ENCODE measurements around the gene FBXW4. TPM values are rescaled to one million over a fixed set of nuclear protein-coding genes. Genes with fewer than 3 reads are reported as not detected.

FBXW4 gene
- total and polyA plus RNA-seq, 2 donors (not counting 1 experiment from before 2014, with no cell fraction given) = 32.7 to 60.8 TPM

DNA sequence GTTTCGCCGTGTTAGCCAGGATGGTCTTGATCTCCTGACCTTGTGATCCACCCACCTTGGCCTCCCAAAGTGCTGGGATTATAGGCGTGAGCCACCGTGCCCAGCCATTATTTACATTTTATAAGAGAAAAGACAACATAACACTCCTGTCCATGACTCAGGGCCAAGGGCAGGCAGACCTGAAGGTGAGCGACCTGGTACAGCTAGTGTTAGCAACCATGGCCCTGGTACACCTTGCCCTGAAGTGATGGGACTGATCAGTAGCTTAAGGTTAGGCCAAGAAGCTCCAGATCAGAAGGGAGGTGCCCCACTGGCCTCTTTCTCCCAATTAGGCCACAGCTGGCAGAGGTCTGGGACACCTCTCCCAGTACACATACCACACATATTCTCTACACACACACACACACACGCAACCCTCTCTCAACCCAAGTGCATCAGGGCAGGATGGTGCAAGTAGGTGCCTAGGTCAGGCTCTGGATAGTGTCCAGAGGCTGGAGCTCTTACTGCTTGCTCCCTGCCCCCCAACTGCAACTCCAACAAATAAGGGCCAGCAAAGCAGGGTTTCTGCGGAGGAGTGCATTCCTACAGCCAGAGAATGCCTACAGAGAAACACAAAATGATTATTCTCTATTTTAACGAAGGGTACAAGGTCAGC, 63.0 kb downstream of the FBXW4 start:
- no peaks in the 10 kb centered on the region for H3K36me3 ChIP-seq (ENCODE audit: control insufficient read depth, insufficient read depth, low read length)
- no peaks in the 10 kb centered on the region for H3K4me1 ChIP-seq (ENCODE audit: control insufficient read depth, extremely low read depth, insufficient read depth, low read length)
- H4K20me1 ChIP-seq (ENCODE audit: control insufficient read depth, extremely low read depth, insufficient read depth, low read length) = no peaks in the 10 kb centered on the region
- H3K27me3 ChIP-seq (ENCODE audit: control insufficient read depth, insufficient read depth, low read length) = no peaks in the 10 kb centered on the region
- TF ChIP-seq CTCF (conservative IDR thresholded peaks at IDR 0.05 in 1 of 2, IDR thresholded peaks at IDR 0.05 in 1 of 2; ENCODE audit: low read depth in 1 of 2, low read length in 2 of 2) (no peak), EZH2 (IDR thresholded peaks at IDR 0.05; ENCODE audit: low read length, missing control alignments) (no peak)
- DNase-seq (ENCODE audit: low read depth in 2 of 2) = no peak
- no peak overlapping the region for H3K4me3 ChIP-seq (replicated peaks in 1 of 4; ENCODE audit: control extremely low read depth in 1 of 4, insufficient read depth in 1 of 4, low read depth in 3 of 4, low read length in 4 of 4)
- H3K9me3 ChIP-seq (ENCODE audit: control insufficient read depth, insufficient read depth, low read depth, low read length) = no peaks in the 10 kb centered on the region
- no peak overlapping the region for H3K4me2 ChIP-seq (ENCODE audit: extremely low read depth, insufficient read depth, low read length)
- no peaks in the 10 kb centered on the region for H3K79me2 ChIP-seq (ENCODE audit: control insufficient read depth, insufficient read depth, low read length)
- H3K9ac ChIP-seq (ENCODE audit: insufficient read depth, low read length) = no peak overlapping the region
- no peak overlapping the region for H3K27ac ChIP-seq (ENCODE audit: insufficient read depth, low read length)
- no peak overlapping the region for H2AFZ ChIP-seq (ENCODE audit: low read length)

DNA sequence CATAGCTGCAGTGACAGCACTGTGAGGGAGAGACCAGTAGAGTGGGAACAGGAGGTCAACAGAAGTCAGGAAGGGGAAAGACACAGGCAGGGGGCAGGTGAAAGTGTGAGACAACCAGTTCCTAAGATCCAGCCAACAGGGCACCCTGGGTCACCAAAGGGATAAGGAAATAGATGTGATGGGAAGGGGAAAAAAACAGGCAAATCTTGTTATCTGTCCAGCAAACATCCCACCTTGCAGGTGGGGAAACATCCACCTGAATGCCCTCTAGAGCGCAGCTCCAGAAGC, 64.4 kb downstream of the FBXW4 start:
- Histone ChIP-seq H4K20me1 (ENCODE audit: control insufficient read depth, extremely low read depth, insufficient read depth, low read length) (no peaks in the 10 kb centered on the region), H3K79me2 (ENCODE audit: control insufficient read depth, insufficient read depth, low read length) (no peaks in the 10 kb centered on the region), H3K4me3 (replicated peaks in 1 of 4; ENCODE audit: control extremely low read depth in 1 of 4, insufficient read depth in 1 of 4, low read depth in 3 of 4, low read length in 4 of 4) (no peak overlapping the region), H3K4me1 (ENCODE audit: control insufficient read depth, extremely low read depth, insufficient read depth, low read length) (no peaks in the 10 kb centered on the region), H3K27ac (ENCODE audit: insufficient read depth, low read length) (no peak overlapping the region), H3K9ac (ENCODE audit: insufficient read depth, low read length) (no peak overlapping the region), H2AFZ (ENCODE audit: low read length) (no peak overlapping the region), H3K9me3 (ENCODE audit: control insufficient read depth, insufficient read depth, low read depth, low read length) (no peaks in the 10 kb centered on the region), H3K27me3 (ENCODE audit: control insufficient read depth, insufficient read depth, low read length) (no peaks in the 10 kb centered on the region), H3K36me3 (ENCODE audit: control insufficient read depth, insufficient read depth, low read length) (no peaks in the 10 kb centered on the region), H3K4me2 (ENCODE audit: extremely low read depth, insufficient read depth, low read length) (no peak overlapping the region)
- DNase-seq (ENCODE audit: low read depth in 2 of 2) = no peak
- TF ChIP-seq CTCF (conservative IDR thresholded peaks at IDR 0.05 in 1 of 2, IDR thresholded peaks at IDR 0.05 in 1 of 2; ENCODE audit: low read depth in 1 of 2, low read length in 2 of 2) = no peak
- TF ChIP-seq EZH2 (IDR thresholded peaks at IDR 0.05; ENCODE audit: low read length, missing control alignments) = no peak

GRCh38 chr10:101629837-101630632, 64.9 kb downstream of the FBXW4 start:
- TF ChIP-seq EZH2 (IDR thresholded peaks at IDR 0.05; ENCODE audit: low read length, missing control alignments) = no peak
- H3K27ac ChIP-seq (ENCODE audit: insufficient read depth, low read length) = no peak overlapping the region
- H3K4me3 ChIP-seq (replicated peaks in 1 of 4; ENCODE audit: control extremely low read depth in 1 of 4, insufficient read depth in 1 of 4, low read depth in 3 of 4, low read length in 4 of 4) = no peak overlapping the region
- no peaks in the 10 kb centered on the region for H3K27me3 ChIP-seq (ENCODE audit: control insufficient read depth, insufficient read depth, low read length)
- H3K79me2 ChIP-seq (ENCODE audit: control insufficient read depth, insufficient read depth, low read length) = no peaks in the 10 kb centered on the region
- H4K20me1 ChIP-seq (ENCODE audit: control insufficient read depth, extremely low read depth, insufficient read depth, low read length) = no peaks in the 10 kb centered on the region
- H3K36me3 ChIP-seq (ENCODE audit: control insufficient read depth, insufficient read depth, low read length) = no peaks in the 10 kb centered on the region
- H3K4me1 ChIP-seq (ENCODE audit: control insufficient read depth, extremely low read depth, insufficient read depth, low read length) = no peaks in the 10 kb centered on the region
- no peaks in the 10 kb centered on the region for H3K9me3 ChIP-seq (ENCODE audit: control insufficient read depth, insufficient read depth, low read depth, low read length)
- no peak for DNase-seq (ENCODE audit: low read depth in 2 of 2)
- H2AFZ ChIP-seq (ENCODE audit: low read length) = no peak overlapping the region
- H3K9ac ChIP-seq (ENCODE audit: insufficient read depth, low read length) = no peak overlapping the region
- H3K4me2 ChIP-seq (ENCODE audit: extremely low read depth, insufficient read depth, low read length) = no peak overlapping the region
